Hepatocyte (in vitro differentiated cells): ENCODE results near the gene ZDHHC11B.

Source experiments
- CTCF ChIP-seq: fragments of 200-600 bp; sonication (generic); IDR thresholded peaks from 2 replicates; pipeline ENCODE4 v1.5.1; 2016; ENCODE audit warnings: antibody characterized with exemption, mild to moderate bottlenecking; ENCODE audit not compliant: poor library complexity
- EZH2 ChIP-seq: fragments of 200-600 bp; sonication (generic); IDR thresholded peaks from 2 replicates; pipeline ENCODE4 v1.6.1; 2016; ENCODE audit warnings: antibody characterized with exemption, mild to moderate bottlenecking, borderline replicate concordance
- EZH2phosphoT487 ChIP-seq: fragments of 200-600 bp; sonication (generic); IDR thresholded peaks from one replicate; pipeline ENCODE4 v1.6.1; 2018; ENCODE audit warnings: antibody characterized with exemption, mild to moderate bottlenecking, low read depth, moderate library complexity; ENCODE audit not compliant: unreplicated experiment, severe bottlenecking

- TF ChIP-seq CTCF (no peak), EZH2 (no peak), EZH2phosphoT487 (no peak)
These were observed 23.3 kb downstream of the ZDHHC11B start for GRCh38 chr5:761059-761771.
